Measurements from ENCODE around the gene KCNK5. TPM values are rescaled to one million over a fixed set of nuclear protein-coding genes. Genes with fewer than 3 reads are reported as not detected.
A peak's percentile ranks its signal among the peaks of the same experiment; 100 is the strongest.

The KCNK5 gene
- total RNA-seq, 2 donors from 2014 or later = 29.8 to 32.2 TPM

DNA sequence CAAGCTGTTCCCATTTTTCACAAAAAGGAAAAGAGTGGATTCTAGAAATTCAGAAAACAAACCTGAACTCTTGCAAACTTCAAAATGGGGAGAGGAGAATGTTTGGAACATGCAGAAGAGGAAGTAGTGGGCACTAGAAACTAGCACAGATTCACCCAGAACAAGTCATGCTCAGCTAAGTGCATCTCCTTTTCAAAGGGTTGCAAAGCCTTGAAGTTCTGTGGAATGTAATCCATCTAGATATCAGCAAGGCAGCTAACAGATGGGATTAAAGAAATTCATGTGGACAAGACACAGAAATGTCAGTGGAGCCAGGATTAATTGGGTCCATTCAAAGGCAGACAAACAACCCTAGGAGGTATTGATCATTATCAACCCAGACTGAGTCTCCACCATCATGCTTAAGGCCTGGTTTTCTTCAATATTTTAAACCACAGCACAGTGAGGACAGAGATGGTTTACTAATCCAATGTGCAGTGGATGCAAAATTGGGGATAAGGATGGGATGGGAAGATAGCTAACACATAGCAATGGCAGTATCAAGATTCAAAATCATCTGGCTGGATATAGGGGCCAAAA, 31.3 kb downstream of the KCNK5 start:
- H3K9ac ChIP-seq (ENCODE audit: extremely low read depth, low read length, poor library complexity, severe bottlenecking) = no peak overlapping the region
- H3K9me3 Mint-ChIP-seq = no peaks in the 10 kb centered on the region
- H3K36me3 ChIP-seq (ENCODE audit: control insufficient read depth, insufficient read depth, low read length) = peaks cover 30% of the 10 kb centered on the region
- no peak for DNase-seq
- no peak overlapping the region for H3K27ac Mint-ChIP-seq
- no peak overlapping the region for H3K27ac ChIP-seq (ENCODE audit: low read depth, low read length)
- peaks cover 60% of the 10 kb centered on the region for H3K4me1 Mint-ChIP-seq
- H3K4me3 Mint-ChIP-seq = no peak overlapping the region
- peaks cover 28% of the 10 kb centered on the region for H3K4me1 ChIP-seq (ENCODE audit: control insufficient read depth, insufficient read depth, low read length)
- H3K4me3 ChIP-seq (ENCODE audit: low read length) = no peak overlapping the region
- H3K36me3 Mint-ChIP-seq (ENCODE audit: low read depth) = peaks cover 47% of the 10 kb centered on the region
- peaks cover 6% of the 10 kb centered on the region for H3K9me3 ChIP-seq (ENCODE audit: control insufficient read depth, low read length)
- TF ChIP-seq, protein P1, sequence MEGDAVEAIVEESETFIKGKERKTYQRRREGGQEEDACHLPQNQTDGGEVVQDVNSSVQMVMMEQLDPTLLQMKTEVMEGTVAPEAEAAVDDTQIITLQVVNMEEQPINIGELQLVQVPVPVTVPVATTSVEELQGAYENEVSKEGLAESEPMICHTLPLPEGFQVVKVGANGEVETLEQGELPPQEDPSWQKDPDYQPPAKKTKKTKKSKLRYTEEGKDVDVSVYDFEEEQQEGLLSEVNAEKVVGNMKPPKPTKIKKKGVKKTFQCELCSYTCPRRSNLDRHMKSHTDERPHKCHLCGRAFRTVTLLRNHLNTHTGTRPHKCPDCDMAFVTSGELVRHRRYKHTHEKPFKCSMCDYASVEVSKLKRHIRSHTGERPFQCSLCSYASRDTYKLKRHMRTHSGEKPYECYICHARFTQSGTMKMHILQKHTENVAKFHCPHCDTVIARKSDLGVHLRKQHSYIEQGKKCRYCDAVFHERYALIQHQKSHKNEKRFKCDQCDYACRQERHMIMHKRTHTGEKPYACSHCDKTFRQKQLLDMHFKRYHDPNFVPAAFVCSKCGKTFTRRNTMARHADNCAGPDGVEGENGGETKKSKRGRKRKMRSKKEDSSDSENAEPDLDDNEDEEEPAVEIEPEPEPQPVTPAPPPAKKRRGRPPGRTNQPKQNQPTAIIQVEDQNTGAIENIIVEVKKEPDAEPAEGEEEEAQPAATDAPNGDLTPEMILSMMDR (conservative IDR thresholded peaks at IDR 0.05) = no peak
- H3K27me3 Mint-ChIP-seq (ENCODE audit: insufficient read depth) = no peaks in the 10 kb centered on the region
- no peaks in the 10 kb centered on the region for H3K27me3 ChIP-seq (ENCODE audit: control insufficient read depth, insufficient read depth, low read length, poor library complexity, severe bottlenecking)

DNA sequence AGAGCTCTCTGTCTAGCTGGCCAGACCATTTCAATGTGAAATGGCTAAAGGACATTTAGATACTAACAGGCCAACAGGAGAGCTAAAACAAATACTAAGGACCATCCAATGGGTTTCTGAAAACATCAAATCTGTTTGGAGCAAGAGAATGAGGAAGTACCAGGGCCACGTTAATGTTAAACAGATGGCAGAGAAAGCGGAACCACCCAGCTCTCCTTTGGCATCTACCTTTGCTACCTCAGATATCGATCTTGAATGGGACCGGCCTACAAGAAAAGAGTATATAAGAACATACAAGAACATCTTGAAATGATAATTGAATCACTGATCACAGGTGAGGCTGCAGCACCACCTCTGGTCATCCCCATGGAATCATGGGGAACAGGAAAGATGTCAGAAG, 31.8 kb downstream of the KCNK5 start:
- Histone ChIP-seq H3K9me3 (ENCODE audit: control insufficient read depth, low read length) (peaks cover 6% of the 10 kb centered on the region), H3K4me1 (ENCODE audit: control insufficient read depth, insufficient read depth, low read length) (peaks cover 31% of the 10 kb centered on the region), H3K4me3 (ENCODE audit: low read length) (no peak overlapping the region), H3K27me3 (ENCODE audit: control insufficient read depth, insufficient read depth, low read length, poor library complexity, severe bottlenecking) (no peaks in the 10 kb centered on the region), H3K27ac (ENCODE audit: low read depth, low read length) (no peak overlapping the region), H3K36me3 (ENCODE audit: control insufficient read depth, insufficient read depth, low read length) (peaks cover 34% of the 10 kb centered on the region), H3K9ac (ENCODE audit: extremely low read depth, low read length, poor library complexity, severe bottlenecking) (no peak overlapping the region)
- no peaks in the 10 kb centered on the region for H3K9me3 Mint-ChIP-seq
- no peaks in the 10 kb centered on the region for H3K27me3 Mint-ChIP-seq (ENCODE audit: insufficient read depth)
- H3K4me3 Mint-ChIP-seq = no peak overlapping the region
- no peak for DNase-seq
- H3K27ac Mint-ChIP-seq = no peak overlapping the region
- 92 to 96% methylated on average over 4 of the region's 4 CpGs for WGBS, 2 experiments (ENCODE audit: insufficient coverage in 1 of 2, insufficient read length in 1 of 2)
- H3K4me1 Mint-ChIP-seq = peaks cover 60% of the 10 kb centered on the region
- peaks cover 47% of the 10 kb centered on the region for H3K36me3 Mint-ChIP-seq (ENCODE audit: low read depth)
- TF ChIP-seq, protein P1 (conservative IDR thresholded peaks at IDR 0.05) = peak; percentile 35

- peaks cover 6% of the 10 kb centered on the region for H3K9me3 ChIP-seq (ENCODE audit: control insufficient read depth, low read length)
- H3K27ac Mint-ChIP-seq = peak overlapping the region; percentile 59
- 94 to 100% methylated on average over 1 to 3 of the region's 3 CpGs for WGBS, 2 experiments (ENCODE audit: insufficient coverage in 1 of 2, insufficient read length in 1 of 2)
Observed at GRCh38 chr6:39196673-39197091, 32.6 kb downstream of the KCNK5 start.

More at GRCh38 chr6:39196673-39197091, 32.6 kb downstream of the KCNK5 start:
- no peaks in the 10 kb centered on the region for H3K27me3 ChIP-seq (ENCODE audit: control insufficient read depth, insufficient read depth, low read length, poor library complexity, severe bottlenecking)
- peaks cover 60% of the 10 kb centered on the region for H3K4me1 Mint-ChIP-seq
- H3K27ac ChIP-seq (ENCODE audit: low read depth, low read length) = no peak overlapping the region
- H3K36me3 Mint-ChIP-seq (ENCODE audit: low read depth) = peaks cover 49% of the 10 kb centered on the region
- TF ChIP-seq, protein P1 (conservative IDR thresholded peaks at IDR 0.05) = no peak
- DNase-seq = no peak
- peaks cover 35% of the 10 kb centered on the region for H3K36me3 ChIP-seq (ENCODE audit: control insufficient read depth, insufficient read depth, low read length)
- H3K27me3 Mint-ChIP-seq (ENCODE audit: insufficient read depth) = no peaks in the 10 kb centered on the region
- no peak overlapping the region for H3K4me3 Mint-ChIP-seq
- H3K9me3 Mint-ChIP-seq = no peaks in the 10 kb centered on the region
- no peak overlapping the region for H3K9ac ChIP-seq (ENCODE audit: extremely low read depth, low read length, poor library complexity, severe bottlenecking)
- H3K4me3 ChIP-seq (ENCODE audit: low read length) = no peak overlapping the region
- peaks cover 32% of the 10 kb centered on the region for H3K4me1 ChIP-seq (ENCODE audit: control insufficient read depth, insufficient read depth, low read length)
